Kidney glomerular epithelial cell (primary cell): ENCODE measurements around the gene PCP4L1.
"Not testable (repeated sequence)": the region's sequence is repeated elsewhere in the genome, so short reads cannot be mapped to it uniquely, and the experiment has no call there.

Experiments
- DNase-seq: peaks from one replicate; lab custom pipeline; 2025; lab: John Stamatoyannopoulos, UW

The PCP4L1 gene

DNA sequence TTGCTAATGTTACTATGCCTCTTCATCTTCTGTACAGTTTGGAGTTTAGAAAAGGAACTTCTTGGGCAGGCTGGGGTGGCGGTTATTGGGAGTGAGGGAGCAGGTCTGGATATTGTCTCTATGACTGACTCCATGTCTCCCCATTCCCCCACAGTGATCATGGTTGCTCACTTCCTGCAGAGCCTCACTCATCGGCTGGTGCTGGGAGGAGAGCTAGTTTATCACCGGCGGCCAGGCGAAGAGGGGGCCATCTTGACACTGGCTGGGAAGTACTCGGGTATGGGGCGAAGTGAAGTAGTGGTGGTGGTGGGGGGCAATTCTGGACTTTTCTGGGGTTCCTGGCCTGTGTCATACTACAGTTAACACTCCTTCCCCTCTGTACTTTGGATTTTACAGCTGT lies 30.5 kb upstream of the PCP4L1 start:
- no peak for DNase-seq

DNA sequence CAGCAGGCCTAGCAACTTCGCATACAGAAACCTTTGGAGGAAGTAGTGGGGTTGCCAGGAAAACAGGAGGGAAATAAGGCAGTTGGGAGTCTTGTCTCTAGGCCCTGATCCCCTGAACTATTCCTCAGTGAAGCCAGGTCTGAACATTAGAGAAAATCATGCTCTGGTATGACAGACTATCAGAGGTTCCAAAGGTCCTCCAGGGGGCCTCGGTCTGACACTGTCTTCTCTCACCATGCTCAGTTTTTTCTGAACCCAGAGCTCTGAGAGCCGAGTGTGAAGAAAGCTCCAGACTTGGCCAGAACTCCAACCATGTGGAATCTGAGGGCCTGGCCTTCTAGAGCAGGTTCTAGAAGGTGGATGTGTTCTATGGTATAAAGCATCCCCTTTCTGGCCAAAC lies 28.6 kb upstream of the PCP4L1 start:
- DNase-seq: no peak

DNA sequence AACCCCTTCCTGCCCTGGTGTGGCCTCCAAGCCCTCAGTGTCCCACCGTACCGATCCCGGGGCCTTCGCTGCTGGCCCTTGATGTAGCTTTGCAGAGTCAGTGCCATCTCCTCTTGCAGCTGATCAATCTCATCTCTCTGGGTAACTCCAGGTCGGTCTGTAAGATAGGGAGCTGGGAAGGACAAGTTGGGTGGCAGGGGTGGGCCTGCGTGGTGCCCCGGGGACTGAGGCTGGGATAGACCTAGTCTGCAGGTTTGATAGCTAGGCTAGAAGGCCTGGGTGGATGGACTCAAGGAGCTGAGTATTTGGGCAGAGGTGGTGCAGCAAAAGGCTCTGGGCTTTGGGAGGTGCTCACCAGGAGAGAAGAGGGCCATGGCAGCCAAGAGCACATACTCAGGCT lies 27.8 kb upstream of the PCP4L1 start:
- DNase-seq: no peak

DNA sequence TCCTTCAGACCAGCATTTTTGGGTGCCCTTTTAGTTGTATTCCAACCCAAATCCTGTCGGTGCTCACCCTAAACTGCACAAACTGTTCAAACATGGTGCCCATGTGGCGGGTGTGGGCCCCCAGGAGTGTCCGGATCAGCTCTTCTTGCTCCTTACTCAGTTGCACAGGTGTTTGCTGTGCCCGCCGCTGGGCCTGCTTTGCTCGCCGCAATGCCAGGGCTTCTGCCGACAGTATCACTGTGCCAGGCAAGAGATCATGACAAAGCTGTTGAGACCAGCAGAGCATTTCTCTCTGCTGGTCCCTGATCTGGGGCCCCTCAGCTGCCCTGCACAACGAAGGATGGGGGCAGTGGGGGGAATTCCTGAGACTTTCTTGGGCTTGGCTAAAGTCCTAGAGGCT lies 25.4 kb upstream of the PCP4L1 start:
- DNase-seq: no peak

DNA sequence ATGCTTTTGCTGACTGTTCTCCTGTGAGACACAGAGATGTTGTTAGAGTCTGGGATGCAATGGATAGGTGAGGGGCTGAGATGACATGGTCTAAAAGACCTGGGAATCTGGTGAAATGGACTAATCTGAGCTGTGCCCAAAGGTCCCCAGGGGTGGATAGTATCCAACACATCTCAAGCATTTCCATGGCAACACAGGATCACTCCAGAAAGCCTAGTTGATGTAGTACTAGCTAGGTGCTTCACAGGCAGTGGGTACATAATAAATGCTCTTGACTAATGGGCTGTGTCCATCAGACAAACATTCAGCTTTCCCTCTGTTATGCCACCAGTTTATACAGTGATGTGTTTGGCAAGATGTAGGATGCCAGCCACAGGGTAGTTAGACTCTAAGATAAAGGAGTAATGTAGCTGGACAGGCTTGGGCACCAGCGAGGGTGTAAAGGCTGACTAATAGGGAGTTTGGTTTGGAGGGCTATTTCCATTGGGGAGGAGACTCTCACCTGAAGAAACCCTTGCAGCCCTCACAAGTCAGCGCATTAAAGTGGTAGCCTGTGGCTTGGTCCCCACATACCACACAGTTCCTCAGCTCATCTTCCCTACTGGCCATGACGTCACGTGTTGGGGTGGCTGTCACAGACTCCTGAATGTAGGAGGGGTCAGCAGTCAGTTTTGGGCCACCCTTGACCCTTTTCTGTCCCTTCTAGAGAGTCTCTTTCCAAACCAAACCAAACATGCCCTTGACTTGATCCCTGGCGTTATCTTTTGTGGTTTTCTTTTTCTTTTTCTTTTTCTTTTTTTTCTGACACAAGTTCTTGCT lies 22.4 kb upstream of the PCP4L1 start:
- DNase-seq: no peak

DNA sequence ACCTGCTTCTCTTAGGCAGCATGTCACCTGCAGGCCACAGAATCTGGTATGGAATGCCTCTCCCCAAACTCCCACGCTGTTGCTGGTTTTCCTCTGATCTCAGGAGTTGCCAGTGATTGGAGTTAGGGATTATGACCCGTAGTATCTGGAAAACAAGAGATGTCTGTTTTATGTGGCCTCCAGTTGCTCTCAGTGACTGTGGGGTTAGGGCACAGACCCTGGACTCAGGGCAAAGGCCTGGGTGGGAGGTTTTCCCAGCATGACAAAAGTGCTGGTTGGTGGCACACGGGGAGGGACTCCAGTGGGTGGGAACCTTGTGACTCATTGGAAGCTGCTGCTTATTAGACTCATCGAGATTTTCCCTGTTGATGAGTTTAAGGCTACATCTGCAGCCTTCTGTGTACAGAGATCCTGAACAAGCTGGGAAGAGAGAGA lies 20.5 kb upstream of the PCP4L1 start, which contains the start of gene NR1I3:
NR1I3 (minus strand) TSS at position 165 of the 435 bp plus-strand sequence. CDS start 1,638 bp downstream, outside the sequence.
- DNase-seq: no peak

DNA sequence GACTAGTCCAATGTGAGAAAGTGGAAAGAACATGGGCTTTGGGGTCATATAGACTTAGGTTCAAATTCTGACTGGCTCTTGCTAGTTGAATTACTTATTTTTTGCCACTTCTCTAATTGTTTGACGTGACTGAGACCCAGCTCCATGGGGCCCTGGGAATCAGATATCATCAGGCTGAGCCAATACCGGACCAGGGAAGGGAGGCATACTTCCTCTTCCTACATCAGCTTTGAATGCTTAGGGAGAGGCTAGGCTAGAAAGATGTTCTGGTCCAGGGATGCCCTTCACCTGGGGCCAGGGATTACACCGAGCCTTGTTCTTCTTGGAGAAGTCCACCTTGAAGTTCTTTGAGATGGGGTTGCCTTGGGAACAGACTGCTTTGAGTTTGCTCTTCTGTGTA lies 16.9 kb upstream of the PCP4L1 start:
- no peak for DNase-seq

DNA sequence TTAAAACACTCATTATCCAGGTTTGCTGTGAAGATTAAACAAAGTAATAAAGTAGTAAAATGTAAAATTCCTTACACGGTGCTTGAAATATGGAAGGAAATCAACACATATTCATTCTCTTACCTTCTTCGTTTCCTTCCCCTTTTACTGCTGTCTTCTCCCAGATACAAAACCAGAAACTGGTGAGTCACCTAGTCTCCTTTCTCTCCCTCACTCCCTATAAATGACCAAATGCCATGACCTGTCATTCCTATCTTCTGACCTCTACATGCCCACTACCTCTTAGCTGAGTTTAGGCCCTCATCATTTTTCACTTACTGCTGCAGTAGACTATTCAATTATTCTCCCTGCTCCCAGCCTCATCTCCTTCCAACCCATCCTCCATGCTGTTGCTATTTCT lies 16.2 kb upstream of the PCP4L1 start:
- no peak for DNase-seq

DNA sequence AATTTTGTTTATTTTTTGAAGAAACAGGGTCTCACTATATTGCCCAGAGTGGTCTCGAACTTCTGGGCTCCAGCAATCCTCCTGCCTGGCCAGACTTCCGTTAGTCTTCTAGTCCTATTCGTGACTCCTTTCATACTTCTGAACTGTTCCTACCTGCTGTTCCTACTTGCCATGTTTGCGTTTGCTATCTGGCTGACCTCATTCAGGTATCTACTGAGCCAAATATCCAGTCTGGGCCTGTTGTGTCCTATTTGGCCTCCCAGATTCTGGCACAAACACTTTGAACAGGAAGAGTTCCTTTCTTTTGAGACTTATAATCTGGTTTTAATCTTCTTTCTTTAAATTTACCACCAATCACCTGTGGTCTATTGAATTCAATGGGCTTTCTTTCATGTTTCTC lies 13.7 kb upstream of the PCP4L1 start:
- DNase-seq: no peak

DNA sequence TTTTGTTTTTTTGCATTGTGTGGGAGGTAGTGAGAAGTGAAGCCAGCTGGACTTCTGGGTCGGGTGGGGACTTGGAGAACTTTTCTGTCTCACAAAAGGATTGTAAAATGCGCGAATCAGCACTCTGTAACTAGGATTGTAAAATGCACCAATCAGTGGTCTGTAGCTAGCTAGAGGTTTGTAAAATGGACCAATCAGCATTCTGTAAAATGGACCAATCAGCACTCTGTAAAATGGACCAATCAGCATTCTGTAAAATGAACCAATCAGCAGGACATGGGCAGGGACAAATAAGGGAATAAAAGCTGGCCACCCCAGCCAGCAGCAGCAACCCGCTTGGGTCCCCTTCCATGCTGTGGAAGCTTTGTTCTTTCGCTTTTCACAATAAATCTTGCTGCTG lies 8.4 kb upstream of the PCP4L1 start:
- not testable (repeated sequence) for DNase-seq

DNA sequence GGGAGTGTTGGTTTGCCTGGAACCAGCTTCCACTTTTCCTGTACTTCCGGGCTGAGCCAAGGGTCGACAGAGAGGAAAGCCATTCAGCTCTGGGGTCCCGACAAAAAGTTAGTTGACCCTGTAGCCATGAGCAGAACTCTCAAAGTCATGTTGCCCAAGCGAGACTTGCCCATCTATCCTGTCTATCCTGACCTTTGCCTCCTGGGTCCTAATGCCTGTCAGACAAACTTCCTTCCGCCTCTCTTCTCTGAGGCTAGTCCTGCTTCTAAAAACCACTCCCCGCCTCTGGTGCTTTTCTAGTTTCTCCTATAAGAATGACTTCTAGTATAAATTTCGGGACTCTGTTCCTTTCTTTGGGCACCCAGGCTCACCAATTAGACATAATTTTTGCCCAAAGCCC lies 7.7 kb upstream of the PCP4L1 start:
- DNase-seq: no peak

DNA sequence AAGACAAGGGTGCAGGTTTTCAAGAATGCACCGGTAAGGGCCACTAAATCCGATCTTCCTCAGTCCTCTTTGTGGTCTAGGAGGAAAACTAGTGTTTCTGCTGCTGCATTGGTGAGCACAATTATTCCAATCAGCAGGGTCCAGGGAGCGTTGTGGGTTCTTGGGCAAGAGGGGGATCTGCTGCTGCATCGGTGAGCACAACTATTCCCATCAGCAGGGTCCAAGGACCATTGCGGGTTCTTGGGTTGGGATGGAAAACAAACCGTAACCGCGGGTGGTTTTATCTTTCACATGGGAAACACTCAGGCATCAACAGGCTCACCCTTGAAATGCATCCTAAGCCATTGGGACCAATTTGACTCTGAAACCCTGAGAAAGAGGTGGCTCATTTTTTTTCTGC lies 7.0 kb upstream of the PCP4L1 start:
- DNase-seq: no peak

DNA sequence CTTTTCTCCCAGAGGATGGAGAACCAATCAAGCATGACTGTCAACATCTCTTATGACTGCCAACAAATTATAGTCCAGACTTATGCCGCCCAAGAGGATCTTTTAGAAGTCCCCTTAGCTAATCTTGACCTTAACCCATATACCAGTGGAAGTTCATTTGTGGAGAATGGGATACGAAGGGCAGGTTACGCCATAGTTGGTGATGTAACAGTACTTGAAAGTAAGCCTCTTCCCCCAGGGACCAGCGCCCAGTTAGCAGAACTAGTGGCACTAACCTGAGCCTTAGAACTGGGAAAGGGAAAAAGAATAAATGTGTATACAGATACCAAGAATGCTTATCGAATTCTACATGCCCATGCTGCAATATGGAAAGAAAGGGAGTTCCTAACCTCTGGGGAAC lies 3.2 kb upstream of the PCP4L1 start:
- not testable (repeated sequence) for DNase-seq

DNA sequence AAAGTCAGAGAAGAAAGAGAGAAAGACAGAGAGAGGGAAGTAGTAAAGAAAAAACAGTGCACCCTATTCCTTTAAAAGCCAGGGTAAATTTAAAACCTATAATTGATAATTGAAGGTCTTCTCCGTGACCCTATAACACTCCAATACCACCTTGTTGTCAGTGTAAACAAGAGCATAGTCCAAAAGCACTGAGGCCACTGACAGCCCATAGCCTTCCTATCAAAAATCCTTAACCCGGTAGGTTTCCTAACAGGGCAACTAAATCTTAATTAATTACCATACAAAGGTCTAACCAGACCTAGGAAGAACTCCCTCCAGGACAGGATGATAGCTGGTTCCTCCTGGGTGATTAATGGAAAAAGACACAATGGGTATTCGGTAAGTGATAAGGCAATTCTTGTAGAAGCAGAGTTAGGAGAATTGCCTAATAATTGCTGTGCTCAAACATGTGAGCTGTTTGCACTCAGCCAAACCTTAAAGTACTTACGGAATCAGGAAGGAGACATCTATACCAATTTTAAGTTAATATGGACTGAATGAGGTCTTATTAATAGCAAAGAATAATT lies 2.5 kb upstream of the PCP4L1 start:
- not testable (repeated sequence) for DNase-seq

DNA sequence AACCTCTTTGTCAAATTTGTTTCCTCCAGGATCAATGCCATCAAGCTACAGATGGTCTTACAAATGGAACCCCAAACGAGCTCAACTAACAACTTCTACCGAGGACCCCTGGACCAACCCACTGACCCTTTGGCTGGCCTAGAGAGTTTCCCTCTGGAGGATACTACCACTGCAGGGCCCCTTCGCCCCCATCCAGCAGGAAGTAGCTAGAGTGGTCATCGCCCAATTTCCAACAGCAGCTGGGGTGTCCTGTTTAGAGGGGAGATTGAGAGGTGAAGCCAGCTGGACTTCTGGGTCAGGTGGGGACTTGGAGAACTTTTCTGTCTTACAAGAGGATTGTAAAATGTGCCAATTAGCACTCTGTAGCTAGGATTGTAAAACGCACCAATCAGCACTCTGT lies 1.4 kb upstream of the PCP4L1 start:
- DNase-seq: not testable (repeated sequence)

DNA sequence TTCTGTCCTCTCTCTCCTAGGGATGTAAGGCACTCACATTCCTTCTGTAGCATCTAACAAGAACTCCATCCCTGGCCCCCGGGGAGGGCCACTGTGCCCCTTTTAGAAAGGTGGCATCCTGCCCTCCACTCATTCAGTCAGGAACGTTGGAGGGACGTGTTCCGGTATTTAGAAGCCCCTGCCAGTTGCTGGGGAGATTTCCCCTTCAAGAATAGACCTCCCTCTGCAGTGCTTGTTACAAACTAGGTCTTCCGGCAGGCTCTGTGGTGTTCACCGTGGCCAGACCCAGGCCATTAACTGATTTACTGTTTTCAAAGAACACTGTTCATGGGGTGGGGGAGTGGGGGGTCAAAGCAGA lies 779 bp downstream of the PCP4L1 start:
- no peak for DNase-seq

DNA sequence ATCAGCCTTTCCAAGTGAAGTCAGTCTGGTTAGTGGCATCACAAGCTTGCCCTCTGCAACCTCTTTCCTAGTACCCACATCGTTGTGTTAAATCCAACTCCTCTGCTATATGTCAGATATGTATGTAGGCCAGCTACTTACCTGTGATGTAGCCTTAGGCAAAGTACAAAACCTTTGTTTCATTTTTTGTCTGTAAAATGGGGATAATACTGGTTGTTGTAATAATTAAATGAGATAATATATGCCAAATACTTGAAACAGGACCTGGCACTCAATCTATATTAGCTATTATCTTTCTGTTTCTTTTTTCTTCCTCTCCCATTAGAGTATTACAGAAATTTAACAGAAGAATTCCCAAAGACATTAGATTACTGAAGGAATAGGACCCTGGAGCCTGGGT lies 1.2 kb downstream of the PCP4L1 start:
- no peak for DNase-seq

DNA sequence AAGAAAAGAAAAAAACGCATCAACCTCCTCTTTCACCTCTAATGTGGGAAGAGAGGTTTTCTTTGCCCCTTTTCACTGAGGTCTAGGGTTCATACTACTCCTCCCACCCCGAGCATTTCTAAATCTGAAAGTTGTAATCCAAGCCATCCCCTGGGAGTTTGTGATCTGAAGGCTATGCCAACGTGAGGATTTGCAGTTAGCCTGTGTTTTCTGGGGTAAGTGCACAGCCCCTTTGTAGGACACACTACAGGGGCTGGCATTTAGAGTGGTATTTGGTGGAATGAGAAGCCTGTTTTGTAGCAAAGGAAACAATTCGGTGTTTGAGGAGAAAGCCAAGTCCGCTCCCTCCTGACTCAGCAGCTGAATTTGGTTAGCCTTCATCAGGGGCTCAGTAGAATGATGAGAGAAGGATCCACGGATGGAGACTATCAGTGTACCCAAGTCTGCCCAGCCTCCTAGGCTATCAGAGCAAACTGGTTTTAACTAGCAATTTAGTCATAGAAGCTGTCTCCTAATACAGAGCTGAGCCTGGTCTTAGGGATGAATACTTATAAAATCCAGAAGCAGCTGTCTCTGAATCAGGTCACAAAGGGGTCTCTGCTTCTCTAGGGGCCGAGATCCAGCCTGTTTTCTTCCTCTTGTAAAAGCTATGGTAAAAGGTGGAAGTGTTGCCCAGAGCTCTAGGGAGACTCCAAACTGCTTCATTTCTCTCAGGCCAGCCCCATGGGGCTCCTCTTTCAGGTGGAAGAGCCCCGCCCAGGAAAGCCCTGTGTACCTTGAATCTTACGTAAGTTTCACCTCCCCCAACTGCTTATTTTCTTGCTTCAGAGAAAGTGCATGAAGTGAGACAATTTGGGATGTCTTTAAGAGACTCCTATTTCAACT lies 2.1 kb downstream of the PCP4L1 start:
- no peak for DNase-seq

DNA sequence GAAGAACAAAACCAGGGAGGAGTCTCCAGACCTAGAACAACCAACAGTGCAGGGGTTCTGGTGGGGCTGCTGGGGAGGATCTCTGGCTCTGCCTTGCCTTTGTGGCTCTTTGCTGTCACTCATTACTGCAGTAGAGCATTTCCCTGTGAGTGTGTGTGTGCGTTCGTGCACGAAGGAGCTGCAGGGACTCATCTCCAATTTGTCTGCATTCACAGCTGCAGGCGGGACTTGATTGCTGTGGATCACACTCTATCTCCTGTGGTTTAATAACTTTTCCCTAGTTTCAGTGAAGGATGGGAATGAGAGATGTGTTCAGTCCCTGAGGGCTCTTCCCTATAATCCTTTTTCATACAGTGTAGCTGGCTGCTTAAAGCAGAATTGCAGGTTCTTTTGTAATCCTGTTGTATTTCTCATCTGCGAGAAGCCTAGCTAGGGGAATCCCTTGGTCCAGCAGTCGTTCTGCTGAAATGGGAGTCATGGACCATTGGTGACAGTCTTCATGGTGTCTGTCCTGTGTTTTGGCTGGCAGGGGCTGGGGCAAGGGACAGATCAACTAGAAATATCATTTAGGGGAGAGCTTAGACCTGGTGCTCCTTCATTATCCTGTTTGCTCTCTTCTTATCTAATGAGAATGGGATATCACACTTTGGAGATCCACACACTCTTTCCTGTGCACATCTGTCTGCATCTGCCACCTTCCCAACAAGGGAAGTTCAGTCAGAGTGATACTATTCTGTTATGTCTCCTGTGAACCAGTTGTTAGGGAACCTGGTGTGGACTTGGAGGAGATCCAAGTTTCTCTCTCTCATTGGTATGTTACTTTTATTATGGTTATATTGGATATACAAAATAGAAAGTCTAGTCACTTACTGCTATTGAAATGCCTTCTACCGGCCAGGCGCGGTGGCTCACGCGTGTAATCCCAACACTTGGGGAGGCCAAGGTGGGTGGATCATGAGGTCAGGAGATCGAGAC lies 3.0 kb downstream of the PCP4L1 start:
- DNase-seq: no peak

DNA sequence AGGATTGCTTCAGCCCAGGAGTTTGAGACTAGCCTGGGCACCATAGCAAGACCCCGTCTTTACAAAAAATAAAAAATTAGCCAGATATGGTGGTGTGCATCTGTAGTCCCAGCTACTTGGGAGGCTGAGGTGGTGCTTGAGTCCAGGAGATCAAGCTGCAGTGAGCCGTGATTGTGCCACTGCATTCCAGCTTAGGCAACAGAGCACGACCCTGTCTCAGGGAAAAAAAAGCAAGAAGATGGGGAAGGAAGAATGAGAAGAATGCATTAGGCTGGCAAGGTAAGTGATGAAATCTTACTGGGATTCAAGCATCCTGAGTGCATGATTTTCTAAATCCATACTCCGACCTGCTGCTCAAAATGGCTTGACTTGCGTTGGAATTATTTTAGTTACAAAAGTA lies 6.8 kb downstream of the PCP4L1 start:
- no peak for DNase-seq

DNA sequence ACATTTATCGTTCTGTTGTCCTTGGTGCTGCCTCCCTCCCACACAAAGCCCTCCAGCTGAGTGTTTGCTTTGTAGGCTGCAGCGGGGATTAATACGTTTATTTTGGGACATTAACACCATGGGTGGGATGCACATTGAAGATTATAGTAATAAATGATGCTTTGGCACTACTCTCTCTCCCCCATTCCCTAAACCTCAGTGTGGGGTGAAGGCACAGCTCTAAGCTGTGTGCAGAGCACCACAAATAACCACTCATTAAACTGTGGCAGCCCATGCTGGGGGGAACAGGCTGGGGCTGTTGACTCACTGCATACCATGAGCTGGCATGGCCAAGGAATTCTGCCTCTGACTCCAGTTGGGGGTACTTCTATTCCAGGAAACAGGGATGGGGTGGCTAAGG lies 7.7 kb downstream of the PCP4L1 start:
- DNase-seq: peak; percentile 4

DNA sequence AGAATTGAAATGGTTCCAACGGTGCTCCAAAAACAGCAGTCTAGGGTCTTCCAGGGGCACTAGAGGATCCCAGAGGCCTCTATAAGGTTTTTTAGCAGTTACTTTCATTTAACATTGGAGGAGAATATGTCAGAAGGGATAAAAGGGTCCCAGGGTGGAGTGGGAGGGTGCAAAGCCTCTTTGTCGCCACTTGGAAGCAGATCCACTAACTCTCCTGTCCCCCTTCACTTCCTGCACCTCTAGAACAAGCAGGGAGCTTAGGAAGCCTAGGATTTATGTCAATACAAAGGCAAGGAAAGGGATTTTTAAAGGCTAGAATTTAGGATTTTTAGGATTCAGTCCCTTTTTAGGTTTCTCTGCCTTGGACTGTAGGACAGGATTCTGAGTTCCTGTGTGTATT lies 8.3 kb downstream of the PCP4L1 start:
- DNase-seq: no peak
